Endothelial cell (in vitro differentiated cells): Measurements from ENCODE around the gene CDHR4. TPM values are rescaled to one million over a fixed set of nuclear protein-coding genes. Genes with fewer than 3 reads are reported as not detected.
"Not testable (repeated sequence)": the region's sequence is repeated elsewhere in the genome, so short reads cannot be mapped to it uniquely, and the experiment has no call there.

Experiments
- DNase-seq: peaks from one replicate; pipeline ENCODE4 v3.0.0; 2021; ENCODE audit warnings: low spot score
- H3K27ac Mint-ChIP-seq: one replicate; pipeline ENCODE4 v1.8.0; 2021; ENCODE audit warnings: mixed read lengths, inconsistent platforms; ENCODE audit not compliant: unreplicated experiment
- H3K27me3 Mint-ChIP-seq: one replicate; pipeline ENCODE4 v1.8.0; 2021; ENCODE audit warnings: mild to moderate bottlenecking, moderate library complexity, mixed read lengths, inconsistent platforms; ENCODE audit not compliant: unreplicated experiment
- H3K36me3 Mint-ChIP-seq: one replicate; pipeline ENCODE4 v1.8.0; 2021; ENCODE audit warnings: mild to moderate bottlenecking, low read depth, mixed read lengths, inconsistent platforms; ENCODE audit not compliant: unreplicated experiment
- H3K4me1 Mint-ChIP-seq: one replicate; pipeline ENCODE4 v1.8.0; 2021; ENCODE audit warnings: mild to moderate bottlenecking, mixed read lengths, inconsistent platforms; ENCODE audit not compliant: unreplicated experiment
- H3K4me3 Mint-ChIP-seq: one replicate; pipeline ENCODE4 v1.8.0; 2021; ENCODE audit warnings: mild to moderate bottlenecking, mixed read lengths, inconsistent platforms; ENCODE audit not compliant: unreplicated experiment
- H3K9me3 Mint-ChIP-seq: one replicate; pipeline ENCODE4 v1.8.0; 2021; ENCODE audit warnings: mixed read lengths, inconsistent platforms; ENCODE audit not compliant: unreplicated experiment
- total RNA-seq: library from RNA; stranded (reverse); fragmentation: NEBNext Ultra II Directional; extraction: Animal tissue kit (Norgen Biotek cat#: 25700); gene quantifications from one replicate; pipeline ENCODE4 v1.2.1, GENCODE V29; 2021; ENCODE audit not compliant: unreplicated experiment
- TF ChIP-seq, protein P1 (sequence below): fragments of 200-600 bp; sonication (generic); IDR thresholded peaks from one replicate; pipeline ENCODE4 v1.5.0; 2021; ENCODE audit warnings: antibody characterized with exemption; ENCODE audit not compliant: unreplicated experiment

The CDHR4 gene
- total RNA-seq, 1 donor from 2014 or later: 1.1 TPM

DNA sequence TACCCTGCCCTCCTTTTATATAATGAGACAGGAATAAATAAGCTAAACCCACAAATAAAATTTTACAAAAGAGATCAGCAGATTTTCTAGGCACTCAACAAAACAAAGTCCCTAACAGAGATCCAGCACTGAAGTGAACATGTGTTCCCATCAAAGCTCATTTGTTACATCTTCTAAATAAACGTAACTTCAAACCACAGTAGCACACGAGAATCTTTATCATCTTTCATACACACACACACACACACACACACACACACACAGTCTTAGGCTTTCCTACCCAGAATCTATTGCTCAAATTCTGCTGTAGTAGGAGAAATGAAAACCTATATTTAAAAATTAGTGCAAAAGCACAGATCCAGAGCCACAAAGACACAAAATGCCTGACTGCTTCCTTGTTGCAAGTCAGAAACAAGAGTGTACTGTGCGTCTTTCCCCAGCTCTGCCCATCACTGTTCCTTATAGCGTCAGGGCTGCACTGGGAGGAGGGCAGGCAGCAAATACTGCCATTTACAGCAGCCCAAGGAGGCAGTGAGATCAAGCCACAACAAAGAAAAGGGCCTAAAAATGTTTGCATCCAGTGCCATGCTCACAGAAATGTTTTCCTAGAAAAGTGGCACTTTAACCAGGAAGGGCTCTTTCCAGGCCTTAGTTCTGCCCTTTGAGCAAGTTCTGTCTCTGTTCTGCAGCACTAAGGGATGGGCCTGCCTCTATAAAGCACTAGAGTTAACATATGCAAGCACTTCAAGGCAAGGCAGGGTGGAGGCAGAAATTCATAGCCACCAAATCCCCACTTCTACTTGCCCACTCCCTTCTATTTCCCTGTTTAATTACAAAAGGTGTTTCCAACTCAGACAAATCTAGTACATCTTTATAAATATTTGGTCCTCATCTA lies 19.3 kb downstream of the CDHR4 start:
- H3K9me3 Mint-ChIP-seq: no peaks in the 10 kb centered on the region
- no peak for DNase-seq
- no peak overlapping the region for H3K4me3 Mint-ChIP-seq
- no peaks in the 10 kb centered on the region for H3K27me3 Mint-ChIP-seq
- no peak overlapping the region for H3K27ac Mint-ChIP-seq
- peaks cover 8% of the 10 kb centered on the region for H3K4me1 Mint-ChIP-seq
- H3K36me3 Mint-ChIP-seq: peaks cover 15% of the 10 kb centered on the region
- TF ChIP-seq, protein P1, sequence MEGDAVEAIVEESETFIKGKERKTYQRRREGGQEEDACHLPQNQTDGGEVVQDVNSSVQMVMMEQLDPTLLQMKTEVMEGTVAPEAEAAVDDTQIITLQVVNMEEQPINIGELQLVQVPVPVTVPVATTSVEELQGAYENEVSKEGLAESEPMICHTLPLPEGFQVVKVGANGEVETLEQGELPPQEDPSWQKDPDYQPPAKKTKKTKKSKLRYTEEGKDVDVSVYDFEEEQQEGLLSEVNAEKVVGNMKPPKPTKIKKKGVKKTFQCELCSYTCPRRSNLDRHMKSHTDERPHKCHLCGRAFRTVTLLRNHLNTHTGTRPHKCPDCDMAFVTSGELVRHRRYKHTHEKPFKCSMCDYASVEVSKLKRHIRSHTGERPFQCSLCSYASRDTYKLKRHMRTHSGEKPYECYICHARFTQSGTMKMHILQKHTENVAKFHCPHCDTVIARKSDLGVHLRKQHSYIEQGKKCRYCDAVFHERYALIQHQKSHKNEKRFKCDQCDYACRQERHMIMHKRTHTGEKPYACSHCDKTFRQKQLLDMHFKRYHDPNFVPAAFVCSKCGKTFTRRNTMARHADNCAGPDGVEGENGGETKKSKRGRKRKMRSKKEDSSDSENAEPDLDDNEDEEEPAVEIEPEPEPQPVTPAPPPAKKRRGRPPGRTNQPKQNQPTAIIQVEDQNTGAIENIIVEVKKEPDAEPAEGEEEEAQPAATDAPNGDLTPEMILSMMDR: no peak

DNA sequence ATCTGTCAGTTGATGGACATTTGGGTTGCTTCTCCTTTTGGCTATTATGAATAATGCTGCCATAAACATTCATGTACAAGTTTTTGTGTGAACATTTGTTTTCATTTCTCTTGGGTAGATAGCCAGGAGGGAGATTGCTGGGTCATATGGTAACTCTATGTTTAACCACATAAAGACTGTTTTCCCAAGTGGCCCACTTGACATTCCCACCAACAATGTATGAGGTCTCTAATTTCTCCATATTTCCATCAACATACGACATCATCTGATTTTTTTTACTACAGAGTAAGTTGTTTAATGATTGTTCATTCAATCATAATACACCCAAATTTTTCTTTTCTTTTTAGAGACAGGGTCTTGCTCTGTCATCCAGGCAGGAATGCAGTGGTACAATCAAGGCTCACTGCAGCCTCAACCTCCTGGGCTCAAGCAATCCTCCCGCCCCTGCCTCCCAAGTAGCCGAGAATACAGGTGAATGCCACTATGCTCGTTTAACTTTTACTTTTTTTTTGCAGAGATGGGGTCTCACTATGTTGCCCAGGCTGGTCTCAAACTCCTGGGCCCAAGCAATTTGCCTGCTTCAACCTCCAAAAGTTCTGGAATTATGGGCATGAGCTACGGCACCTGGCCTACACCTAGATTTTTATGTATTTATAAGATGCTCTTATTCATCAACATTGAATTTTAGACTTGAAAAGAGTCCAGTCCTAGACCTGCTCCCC lies 20.2 kb downstream of the CDHR4 start:
- peaks cover 14% of the 10 kb centered on the region for H3K36me3 Mint-ChIP-seq
- no peak for DNase-seq
- no peak overlapping the region for H3K27ac Mint-ChIP-seq
- H3K27me3 Mint-ChIP-seq: no peaks in the 10 kb centered on the region
- H3K9me3 Mint-ChIP-seq: no peaks in the 10 kb centered on the region
- TF ChIP-seq, protein P1: no peak
- peaks cover 4% of the 10 kb centered on the region for H3K4me1 Mint-ChIP-seq
- no peak overlapping the region for H3K4me3 Mint-ChIP-seq

DNA sequence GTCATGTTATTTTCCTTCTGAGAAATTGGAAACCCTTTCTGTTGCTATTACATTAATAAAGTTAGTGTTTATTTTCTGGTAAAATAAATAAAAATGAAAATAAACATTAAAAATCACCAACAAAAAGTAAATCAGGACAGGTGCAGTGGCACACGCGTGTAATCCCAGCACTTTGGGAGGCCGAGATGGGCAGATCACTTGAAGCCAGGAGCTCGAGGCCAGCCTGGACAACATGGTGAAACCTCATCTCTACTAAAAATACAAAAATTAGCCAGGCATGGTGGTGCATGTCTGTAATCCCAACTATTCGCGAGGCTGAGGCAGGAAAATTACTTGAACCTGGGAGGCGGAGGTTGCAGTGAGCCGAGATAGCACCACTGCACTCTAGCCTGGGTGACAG lies 23.6 kb downstream of the CDHR4 start:
- not testable (repeated sequence) for H3K9me3 Mint-ChIP-seq, H3K4me1 Mint-ChIP-seq, H3K4me3 Mint-ChIP-seq, H3K27ac Mint-ChIP-seq, H3K27me3 Mint-ChIP-seq, H3K36me3 Mint-ChIP-seq, DNase-seq

DNA sequence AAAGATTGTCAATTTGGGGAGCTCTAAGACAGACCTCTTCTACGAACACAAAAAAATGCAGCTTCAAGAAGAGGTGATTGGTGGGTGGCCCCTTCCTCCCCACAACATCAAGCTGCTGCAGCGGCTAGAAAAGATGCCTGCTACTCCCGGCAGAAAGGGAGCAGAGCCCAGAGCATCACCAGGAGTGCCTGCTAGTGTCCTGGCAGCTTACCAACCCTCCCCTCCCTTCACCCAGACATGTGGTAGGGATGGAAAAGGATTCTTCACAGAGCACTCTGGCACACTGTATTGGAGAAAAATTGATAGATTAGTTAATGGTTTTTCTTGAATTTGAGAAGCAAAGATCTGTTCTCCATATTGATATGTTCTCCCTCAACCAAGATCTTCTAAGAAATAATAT lies 24.1 kb downstream of the CDHR4 start:
- Mint-ChIP-seq H3K27ac (no peak overlapping the region), H3K27me3 (no peaks in the 10 kb centered on the region), H3K9me3 (no peaks in the 10 kb centered on the region), H3K36me3 (peaks cover 9% of the 10 kb centered on the region), H3K4me1 (no peaks in the 10 kb centered on the region), H3K4me3 (no peak overlapping the region)
- no peak for DNase-seq
- TF ChIP-seq, protein P1: no peak

DNA sequence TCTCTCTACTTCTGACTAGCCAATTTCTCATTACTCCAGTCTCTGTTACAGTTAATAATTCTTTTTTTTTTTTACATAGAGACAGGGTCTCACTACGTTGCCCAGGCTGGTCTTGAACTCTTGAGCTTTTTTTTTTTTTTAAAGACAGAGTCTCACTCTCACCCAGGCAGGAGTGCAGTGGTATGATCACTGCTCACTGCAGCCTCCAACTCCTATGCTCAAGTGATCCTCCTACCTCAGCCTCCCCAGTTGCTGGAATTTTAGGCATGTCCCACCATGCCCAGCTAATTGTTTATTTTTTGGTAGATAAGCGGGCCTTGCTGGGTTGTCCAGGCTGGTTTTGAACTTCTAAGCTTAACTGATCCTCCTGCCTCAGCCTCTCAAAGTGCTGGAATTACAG lies 27.0 kb downstream of the CDHR4 start:
- peaks cover 3% of the 10 kb centered on the region for H3K36me3 Mint-ChIP-seq
- peaks cover 5% of the 10 kb centered on the region for H3K4me1 Mint-ChIP-seq
- DNase-seq: no peak
- TF ChIP-seq, protein P1: no peak
- no peaks in the 10 kb centered on the region for H3K27me3 Mint-ChIP-seq
- no peak overlapping the region for H3K4me3 Mint-ChIP-seq
- no peaks in the 10 kb centered on the region for H3K9me3 Mint-ChIP-seq
- no peak overlapping the region for H3K27ac Mint-ChIP-seq
